Spleen (tissue), 7 donors: ENCODE measurements around the gene SLC25A20.

Experiments
- CTCF ChIP-seq, 11 experiments: fragments of 200-600 bp in 7 of 11; fragments of 450-650 bp in 4 of 11; sonication (generic) in 4 of 11; IDR thresholded peaks in 8 of 11; conservative IDR thresholded peaks in 3 of 11; 1 replicate in 7 of 11; 2 replicates in 4 of 11; pipeline versions ENCODE4 v1.4.0 to v1.8.0; 2016 to 2021; ENCODE audit warnings: antibody characterized with exemption in 11 of 11, inconsistent platforms in 4 of 11, mild to moderate bottlenecking in 1 of 11
- POLR2A ChIP-seq, 3 donors: fragments of 450-650 bp; IDR thresholded peaks; one replicate each; pipeline ENCODE4 v1.5.1; 2017; ENCODE audit warnings: antibody characterized with exemption in 3 of 3, mild to moderate bottlenecking in 1 of 3
- POLR2AphosphoS5 ChIP-seq, 3 donors: sonication (generic); formaldehyde crosslinking; IDR thresholded peaks; one replicate each; pipeline ENCODE4 v1.5.1; 2017; ENCODE audit warnings: antibody characterized with exemption in 3 of 3
- donor health status: DM: no; HTN: no; CAD: no; lungs with moderate emphysema.
- donor health status: DM: no; HTN: no; CAD: no.
- donor health status: DM: no; HTN: no; CAD: no.

- TF ChIP-seq CTCF (IDR thresholded peaks at IDR 0.05 in 8 of 11, conservative IDR thresholded peaks at IDR 0.05 in 3 of 11), result no peak
- no peak for TF ChIP-seq POLR2A (IDR thresholded peaks at IDR 0.05)
- no peak for TF ChIP-seq POLR2AphosphoS5 (IDR thresholded peaks at IDR 0.05)
Observed at GRCh38 chr3:48931944-48932580, 33.4 kb upstream of the SLC25A20 start.
